ENCODE results near the gene PAGR1.

The PAGR1 gene

GRCh38 chr16:29810699-29811169 is 5.2 kb upstream of the PAGR1 start:
- peak in 1 of 2 donors; percentile 71 for DNase-seq
- Histone ChIP-seq H3K4me1 (peaks cover 18 to 74% (median 62%) of the 10 kb centered on the region in 4 donors), H3K27ac (peak overlapping the region; percentile 90 to 97), H3K36me3 (peaks cover 11 to 21% (median 13%) of the 10 kb centered on the region in 3 donors), H3K9me3 (no peaks in the 10 kb centered on the region), H3K4me3 (peak overlapping the region; percentile 79 to 86), H3K27me3 (no peaks in the 10 kb centered on the region)
- intact Hi-C loops (cut with DNase I; ENCODE audit: low total_unique reads), result loop anchor here (10.0 kb wide), 1 partner anchor 184 kb away; the partner anchor contains the start of genes HIRIP3 and INO80E
- TF ChIP-seq CTCF (IDR thresholded peaks at IDR 0.05), result no peak

- H3K9me3 ChIP-seq, result no peaks in the 10 kb centered on the region
- TF ChIP-seq CTCF (IDR thresholded peaks at IDR 0.05), result no peak
- no peaks in the 10 kb centered on the region for H3K27me3 ChIP-seq
- intact Hi-C loops (cut with DNase I; ENCODE audit: low total_unique reads), result loop anchor here (10.0 kb wide), 1 partner anchor 183 kb away; the partner anchor contains the start of genes HIRIP3 and INO80E
- H3K36me3 ChIP-seq, result peaks cover 11 to 21% (median 13%) of the 10 kb centered on the region in 3 donors
- peak; percentile 99 to 100 for DNase-seq
- peaks cover 18 to 74% (median 62%) of the 10 kb centered on the region in 4 donors for H3K4me1 ChIP-seq
- peak overlapping the region; percentile 90 to 97 for H3K27ac ChIP-seq
- peak overlapping the region; percentile 79 to 86 for H3K4me3 ChIP-seq
Measured at GRCh38 chr16:29811170-29811895, 4.6 kb upstream of the PAGR1 start.

GRCh38 chr16:29811896-29812665 is 3.9 kb upstream of the PAGR1 start, which contains the start of gene PRRT2:
Gene PRRT2, plus strand, starts transcription at chr16:29812193. Its CDS starts 862 bp downstream, at chr16:29813055.
- H3K27ac ChIP-seq, result peak within 1 kb of the TSS; percentile 90 to 97
- peak; percentile 82 to 92 for DNase-seq
- intact Hi-C loops (cut with DNase I; ENCODE audit: low total_unique reads), result loop anchor here (10.0 kb wide), 1 partner anchor 183 kb away; the partner anchor contains the start of genes HIRIP3 and INO80E
- H3K27me3 ChIP-seq, result no peaks in the 10 kb centered on the region
- no peak for TF ChIP-seq CTCF (IDR thresholded peaks at IDR 0.05)
- no peaks in the 10 kb centered on the region for H3K9me3 ChIP-seq
- peak within 1 kb of the TSS; percentile 79 to 86 for H3K4me3 ChIP-seq
- peaks cover 18 to 78% (median 67%) of the 10 kb centered on the region in 4 donors for H3K4me1 ChIP-seq
- H3K36me3 ChIP-seq, result peaks cover 11 to 21% (median 13%) of the 10 kb centered on the region in 3 donors

GRCh38 chr16:29812754-29813643 is 3.0 kb upstream of the PAGR1 start:
- no peak for TF ChIP-seq CTCF (IDR thresholded peaks at IDR 0.05)
- Histone ChIP-seq H3K9me3 (no peaks in the 10 kb centered on the region), H3K27ac (peak overlapping the region; percentile 90 to 97), H3K27me3 (no peaks in the 10 kb centered on the region), H3K4me1 (peaks cover 18 to 77% (median 68%) of the 10 kb centered on the region in 4 donors), H3K36me3 (peaks cover 11 to 27% (median 13%) of the 10 kb centered on the region in 3 donors), H3K4me3 (peak overlapping the region; percentile 79 to 86)
- intact Hi-C loops (cut with DNase I; ENCODE audit: low total_unique reads), result loop anchor here (10.0 kb wide), 1 partner anchor 182 kb away; the partner anchor contains the start of genes HIRIP3 and INO80E
- no peak for DNase-seq

Data from tibial artery (tissue), 4 donors.